ENCODE data around the gene FLT4.

DNA sequence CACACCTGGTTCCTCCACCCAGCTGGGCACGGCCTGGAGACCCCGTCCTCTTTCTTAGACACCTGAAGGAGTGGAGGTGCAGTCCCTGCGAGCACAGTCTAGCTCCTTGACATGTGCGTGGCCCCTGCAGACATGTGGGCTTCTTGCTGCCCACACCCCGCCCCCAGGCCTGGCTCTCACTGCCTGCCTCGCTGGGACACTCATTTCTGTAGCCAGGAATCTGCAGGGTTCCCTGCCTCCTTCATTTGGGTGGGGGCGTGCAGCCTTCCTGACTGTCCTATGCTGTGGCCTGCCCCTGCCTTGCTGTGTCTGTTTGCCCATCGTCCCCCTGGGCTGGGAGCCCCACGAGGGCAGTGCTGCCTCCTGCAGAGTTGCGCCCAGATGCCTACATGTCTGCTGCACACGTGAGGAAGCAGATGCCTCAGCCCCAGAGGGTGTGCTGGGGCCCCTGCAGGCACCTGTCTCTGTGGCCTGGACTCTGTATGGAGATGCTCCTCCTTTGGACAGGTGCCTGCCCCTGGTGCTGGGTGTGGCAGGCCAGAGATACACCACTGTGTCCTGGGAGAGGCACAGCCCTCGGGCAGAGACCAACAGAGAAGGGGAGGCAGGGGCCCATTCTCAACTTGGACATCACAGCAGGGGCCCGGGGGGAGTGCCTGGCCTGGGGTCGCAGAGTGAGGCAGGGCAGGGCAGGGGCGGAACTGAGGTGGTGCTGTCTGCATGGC lies 22.6 kb downstream of the FLT4 start:
- TF ChIP-seq, protein P1, sequence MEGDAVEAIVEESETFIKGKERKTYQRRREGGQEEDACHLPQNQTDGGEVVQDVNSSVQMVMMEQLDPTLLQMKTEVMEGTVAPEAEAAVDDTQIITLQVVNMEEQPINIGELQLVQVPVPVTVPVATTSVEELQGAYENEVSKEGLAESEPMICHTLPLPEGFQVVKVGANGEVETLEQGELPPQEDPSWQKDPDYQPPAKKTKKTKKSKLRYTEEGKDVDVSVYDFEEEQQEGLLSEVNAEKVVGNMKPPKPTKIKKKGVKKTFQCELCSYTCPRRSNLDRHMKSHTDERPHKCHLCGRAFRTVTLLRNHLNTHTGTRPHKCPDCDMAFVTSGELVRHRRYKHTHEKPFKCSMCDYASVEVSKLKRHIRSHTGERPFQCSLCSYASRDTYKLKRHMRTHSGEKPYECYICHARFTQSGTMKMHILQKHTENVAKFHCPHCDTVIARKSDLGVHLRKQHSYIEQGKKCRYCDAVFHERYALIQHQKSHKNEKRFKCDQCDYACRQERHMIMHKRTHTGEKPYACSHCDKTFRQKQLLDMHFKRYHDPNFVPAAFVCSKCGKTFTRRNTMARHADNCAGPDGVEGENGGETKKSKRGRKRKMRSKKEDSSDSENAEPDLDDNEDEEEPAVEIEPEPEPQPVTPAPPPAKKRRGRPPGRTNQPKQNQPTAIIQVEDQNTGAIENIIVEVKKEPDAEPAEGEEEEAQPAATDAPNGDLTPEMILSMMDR (IDR thresholded peaks at IDR 0.05; ENCODE audit: poor library complexity, severe bottlenecking), result no peak
- TF ChIP-seq EP300 (conservative IDR thresholded peaks at IDR 0.05; ENCODE audit: poor library complexity, severe bottlenecking) (no peak), EZH2 (IDR thresholded peaks at IDR 0.05; ENCODE audit: borderline replicate concordance, insufficient read depth, low read length, poor library complexity, severe bottlenecking) (no peak), POLR2AphosphoS5 (IDR thresholded peaks at IDR 0.05) (no peak), TAF1 (IDR thresholded peaks at IDR 0.05; ENCODE audit: low read depth) (no peak)
